Body of pancreas (tissue), 4 donors: ENCODE measurements around the gene ING2. TPM values are rescaled to one million over a fixed set of nuclear protein-coding genes. Genes with fewer than 3 reads are reported as not detected.
"Not testable (repeated sequence)": the region's sequence is repeated elsewhere in the genome, so short reads cannot be mapped to it uniquely, and the experiment has no call there.

ENCODE experiments used
- ATAC-seq: fragments of 150-250 bp; one replicate; pipeline ENCODE4 v1.9.1; 2016
- DNase-seq, 4 donors: peaks; one replicate each; pipeline ENCODE4 v3.0.0-alpha.2; 2019
- H3K27ac ChIP-seq, 4 donors: fragments of 200-600 bp; sonication (generic); 1 replicate in 3 of 4; 2 replicates in 1 of 4; pipeline versions ENCODE4 v1.5.1 to v1.6.1; 2016 to 2019; ENCODE audit warnings: mild to moderate bottlenecking in 1 of 4, mixed read lengths in 1 of 4, moderate library complexity in 1 of 4
- H3K27me3 ChIP-seq, 2 donors: fragments of 200-600 bp; sonication (generic); one replicate each; pipeline ENCODE4 v1.6.0; 2016; ENCODE audit warnings: mild to moderate bottlenecking in 1 of 2
- H3K36me3 ChIP-seq, 2 donors: fragments of 200-600 bp; sonication (generic); replicated peaks in 1 of 2; 2 replicates each; pipeline ENCODE4 v1.5.1; 2016; ENCODE audit warnings: low read depth in 2 of 2; ENCODE audit not compliant: insufficient read depth in 1 of 2
- H3K4me1 ChIP-seq: fragments of 200-600 bp; sonication (generic); one replicate; pipeline ENCODE4 v1.6.0; 2016
- H3K4me3 ChIP-seq, 2 donors: fragments of 200-600 bp; sonication (generic); 1 replicate in 1 of 2; 2 replicates in 1 of 2; pipeline ENCODE4 v1.5.1; 2016 to 2019
- H3K9me3 ChIP-seq, 3 donors: fragments of 200-600 bp; sonication (generic); 1 replicate in 2 of 3; 2 replicates in 1 of 3; pipeline ENCODE4 v1.5.1; 2016
- CTCF ChIP-seq, 7 experiments: fragments of 450-650 bp in 4 of 7; fragments of 200-600 bp in 3 of 7; sonication (generic) in 3 of 7; IDR thresholded peaks; one replicate each; pipeline ENCODE4 v1.5.1; 2016 to 2019; ENCODE audit warnings: antibody characterized with exemption in 7 of 7
- POLR2A ChIP-seq, 3 donors: fragments of 450-650 bp; IDR thresholded peaks; one replicate each; pipeline ENCODE4 v1.6.1; 2016; ENCODE audit warnings: antibody characterized with exemption in 3 of 3, mild to moderate bottlenecking in 2 of 3
- WGBS, 2 donors: methylation state at CpG; one replicate each; pipeline ENCODE4 v1.1.5; 2017; 5-methylcytosine and 5-hydroxymethylcytosine counted together
- intact Hi-C: fragments of 100-400 bp; cut with DNase I; formaldehyde crosslinking; loops from one replicate; pipeline ENCODE4 v1.15.1; 2023
- total RNA-seq, 2 donors: library from RNA; depleted of rRNA; stranded (reverse); fragments of >200 nt; gene quantifications; one replicate each; pipeline ENCODE4 v1.1.0, GENCODE V29; 2016

ING2 gene
- total RNA-seq, 2 donors from 2014 or later, result 3.6 to 14.5 TPM

GRCh38 chr4:183552274-183553146 is 47.7 kb downstream of the ING2 start:
- ATAC-seq, result no peak
- no peak overlapping the region for H3K27ac ChIP-seq
- H3K4me3 ChIP-seq, result no peak overlapping the region
- no peak for TF ChIP-seq CTCF (IDR thresholded peaks at IDR 0.05)
- no peak for TF ChIP-seq POLR2A (IDR thresholded peaks at IDR 0.05)
- intact Hi-C loops, result no loop called here
- no peaks in the 10 kb centered on the region for H3K4me1 ChIP-seq
- 73 to 84% methylated on average over 15 to 18 of the region's 18 CpGs for WGBS, 2 donors
- no peaks in the 10 kb centered on the region for H3K9me3 ChIP-seq
- H3K36me3 ChIP-seq, result no peaks in the 10 kb centered on the region
- DNase-seq, result no peak
- no peaks in the 10 kb centered on the region for H3K27me3 ChIP-seq

- H3K4me1 ChIP-seq, intact Hi-C loops, H3K4me3 ChIP-seq, DNase-seq, H3K27ac ChIP-seq, H3K9me3 ChIP-seq, H3K27me3 ChIP-seq, ATAC-seq, H3K36me3 ChIP-seq: not testable (repeated sequence)
- WGBS, 2 donors, result no CpG with 5 or more reads among the region's 1 CpG
Observed at GRCh38 chr4:183553147-183553478, 48.3 kb downstream of the ING2 start.

- H3K27me3 ChIP-seq, result no peaks in the 10 kb centered on the region
- H3K36me3 ChIP-seq, result no peaks in the 10 kb centered on the region
- ATAC-seq (no peak), DNase-seq (no peak)
- H3K4me1 ChIP-seq, result no peaks in the 10 kb centered on the region
- TF ChIP-seq POLR2A (IDR thresholded peaks at IDR 0.05) (no peak), CTCF (IDR thresholded peaks at IDR 0.05) (no peak)
- WGBS, 2 donors, result 73 to 75% methylated on average over 5 of the region's 5 CpGs
- no peaks in the 10 kb centered on the region for H3K9me3 ChIP-seq
- intact Hi-C loops, result no loop called here
- no peak overlapping the region for H3K27ac ChIP-seq
- no peak overlapping the region for H3K4me3 ChIP-seq
Observed at GRCh38 chr4:183553601-183554345, 48.9 kb downstream of the ING2 start.

GRCh38 chr4:183554346-183554686 is 49.5 kb downstream of the ING2 start:
- Histone ChIP-seq H3K36me3 (no peaks in the 10 kb centered on the region), H3K4me3 (no peak overlapping the region), H3K27me3 (no peaks in the 10 kb centered on the region), H3K4me1 (no peaks in the 10 kb centered on the region), H3K9me3 (no peaks in the 10 kb centered on the region), H3K27ac (no peak overlapping the region)
- 74 to 85% methylated on average over 6 of the region's 6 CpGs for WGBS, 2 donors
- intact Hi-C loops, result no loop called here
- TF ChIP-seq CTCF (IDR thresholded peaks at IDR 0.05) (no peak), POLR2A (IDR thresholded peaks at IDR 0.05) (no peak)
- DNase-seq (no peak), ATAC-seq (no peak)

GRCh38 chr4:183554878-183555585 is 50.2 kb downstream of the ING2 start:
- Histone ChIP-seq H3K27me3 (no peaks in the 10 kb centered on the region), H3K27ac (no peak overlapping the region), H3K9me3 (no peaks in the 10 kb centered on the region), H3K4me1 (no peaks in the 10 kb centered on the region), H3K4me3 (no peak overlapping the region), H3K36me3 (no peaks in the 10 kb centered on the region)
- intact Hi-C loops, result no loop called here
- no peak for DNase-seq
- no peak for ATAC-seq
- 60 to 63% methylated on average over 8 of the region's 8 CpGs for WGBS, 2 donors
- TF ChIP-seq POLR2A (IDR thresholded peaks at IDR 0.05), result no peak
- TF ChIP-seq CTCF (IDR thresholded peaks at IDR 0.05), result no peak
